HEK293 (cell line): Measurements from ENCODE around the gene LRBA.
A peak's percentile ranks its signal among the peaks of the same experiment; 100 is the strongest.
"Not testable (repeated sequence)": the region's sequence is repeated elsewhere in the genome, so short reads cannot be mapped to it uniquely, and the experiment has no call there.

Source experiments
- CTCF ChIA-PET: fragments of 350-600 bp; formaldehyde crosslinking; extraction: SDS; loops from one replicate; lab custom pipeline; 2021; ENCODE audit warnings: antibody characterized with exemption; lab: Yijun Ruan, JAX
- POLR2A ChIA-PET: fragments of 300-600 bp; formaldehyde crosslinking; extraction: SDS; loops from one replicate; lab custom pipeline; 2020; ENCODE audit warnings: antibody characterized with exemption, inconsistent platforms; lab: Yijun Ruan, JAX
- H3K27ac ChIP-seq: fragments of 200-500 bp; sonication (Bioruptor generic); 2 replicates; pipeline ENCODE4 v1.5.1; 2014; ENCODE audit warnings: low read depth, low read length, control low read depth, inconsistent platforms; ENCODE audit errors: extremely low read depth
- H3K36me3 ChIP-seq, 2 experiments: fragments of 200-500 bp in 1 of 2; sonication (Bioruptor generic) in 1 of 2; 1 replicate in 1 of 2; 2 replicates in 1 of 2; pipeline ENCODE4 v1.5.1; 2014 to 2017; ENCODE audit warnings: inconsistent platforms in 2 of 2, low read length in 2 of 2; ENCODE audit not compliant: control insufficient read depth in 2 of 2, insufficient read depth in 1 of 2
- H3K4me1 ChIP-seq: fragments of 200-500 bp; sonication (Bioruptor generic); 2 replicates; pipeline ENCODE4 v1.5.1; 2014; ENCODE audit warnings: mild to moderate bottlenecking, low read length, inconsistent platforms; ENCODE audit not compliant: control insufficient read depth, insufficient read depth
- H3K4me3 ChIP-seq: 2 replicates; pipeline ENCODE4 v1.5.1; 2011; ENCODE audit warnings: low read depth, mild to moderate bottlenecking, control low read depth, low read length, moderate library complexity
- H3K9me3 ChIP-seq: fragments of 200-500 bp; sonication (Bioruptor generic); 2 replicates; pipeline ENCODE4 v1.5.1; 2014; ENCODE audit warnings: low read depth, low read length, inconsistent platforms; ENCODE audit not compliant: control insufficient read depth, insufficient read depth
- HIC1 ChIP-seq: fragments of 450-650 bp; formaldehyde crosslinking; IDR thresholded peaks from 2 replicates; pipeline ENCODE4 v1.5.1; 2016; ENCODE audit warnings: missing biosample characterization, missing genetic modification characterization
- SP2 ChIP-seq: fragments of 450-650 bp; formaldehyde crosslinking; IDR thresholded peaks from 2 replicates; pipeline ENCODE4 v1.5.1; 2016; ENCODE audit warnings: missing biosample characterization, missing genetic modification characterization
- SP3 ChIP-seq: fragments of 450-650 bp; formaldehyde crosslinking; IDR thresholded peaks from 2 replicates; pipeline ENCODE4 v1.5.1; 2016; ENCODE audit warnings: missing biosample characterization, missing genetic modification characterization
- WT1 ChIP-seq: fragments of 450-650 bp; formaldehyde crosslinking; IDR thresholded peaks from 2 replicates; pipeline ENCODE4 v1.5.1; 2016; ENCODE audit warnings: missing biosample characterization, missing genetic modification characterization
- ZEB2 ChIP-seq: fragments of 450-650 bp; formaldehyde crosslinking; IDR thresholded peaks from 2 replicates; pipeline ENCODE4 v1.5.1; 2016; ENCODE audit warnings: missing biosample characterization, missing genetic modification characterization
- ZNF146 ChIP-seq: fragments of 450-650 bp; formaldehyde crosslinking; IDR thresholded peaks from 2 replicates; pipeline ENCODE4 v1.5.1; 2016; ENCODE audit warnings: missing biosample characterization, missing genetic modification characterization
- ZNF157 ChIP-seq: fragments of 450-650 bp; formaldehyde crosslinking; IDR thresholded peaks from 2 replicates; pipeline ENCODE4 v1.5.1; 2016; ENCODE audit warnings: missing biosample characterization, missing genetic modification characterization
- ZNF174 ChIP-seq: fragments of 450-650 bp; formaldehyde crosslinking; IDR thresholded peaks from 2 replicates; pipeline ENCODE4 v1.5.0; 2017; ENCODE audit warnings: missing biosample characterization, mild to moderate bottlenecking, missing genetic modification characterization
- ZNF324 ChIP-seq: fragments of 450-650 bp; formaldehyde crosslinking; IDR thresholded peaks from 2 replicates; pipeline ENCODE4 v1.5.1; 2016; ENCODE audit warnings: missing biosample characterization, missing genetic modification characterization
- ZNF423 ChIP-seq: fragments of 450-650 bp; formaldehyde crosslinking; IDR thresholded peaks from 2 replicates; pipeline ENCODE4 v1.5.1; 2016; ENCODE audit warnings: missing biosample characterization, missing genetic modification characterization
- ZNF776 ChIP-seq: fragments of 450-650 bp; formaldehyde crosslinking; IDR thresholded peaks from 2 replicates; pipeline ENCODE4 v1.5.0; 2017; ENCODE audit warnings: missing biosample characterization, missing genetic modification characterization, borderline replicate concordance
- TF ChIP-seq, protein P1 (sequence below): fragments of 450-650 bp; formaldehyde crosslinking; IDR thresholded peaks from 2 replicates; pipeline ENCODE4 v1.5.1; 2016; ENCODE audit warnings: missing biosample characterization, missing genetic modification characterization, borderline replicate concordance
- TF ChIP-seq, protein P2 (sequence below): fragments of 450-650 bp; formaldehyde crosslinking; IDR thresholded peaks from 2 replicates; pipeline ENCODE4 v1.5.1; 2016; ENCODE audit warnings: missing biosample characterization, missing genetic modification characterization
- TF ChIP-seq, protein P3 (sequence below): fragments of 450-650 bp; formaldehyde crosslinking; IDR thresholded peaks from 2 replicates; pipeline ENCODE4 v1.5.1; 2016; ENCODE audit warnings: missing biosample characterization, missing genetic modification characterization

The LRBA gene

DNA sequence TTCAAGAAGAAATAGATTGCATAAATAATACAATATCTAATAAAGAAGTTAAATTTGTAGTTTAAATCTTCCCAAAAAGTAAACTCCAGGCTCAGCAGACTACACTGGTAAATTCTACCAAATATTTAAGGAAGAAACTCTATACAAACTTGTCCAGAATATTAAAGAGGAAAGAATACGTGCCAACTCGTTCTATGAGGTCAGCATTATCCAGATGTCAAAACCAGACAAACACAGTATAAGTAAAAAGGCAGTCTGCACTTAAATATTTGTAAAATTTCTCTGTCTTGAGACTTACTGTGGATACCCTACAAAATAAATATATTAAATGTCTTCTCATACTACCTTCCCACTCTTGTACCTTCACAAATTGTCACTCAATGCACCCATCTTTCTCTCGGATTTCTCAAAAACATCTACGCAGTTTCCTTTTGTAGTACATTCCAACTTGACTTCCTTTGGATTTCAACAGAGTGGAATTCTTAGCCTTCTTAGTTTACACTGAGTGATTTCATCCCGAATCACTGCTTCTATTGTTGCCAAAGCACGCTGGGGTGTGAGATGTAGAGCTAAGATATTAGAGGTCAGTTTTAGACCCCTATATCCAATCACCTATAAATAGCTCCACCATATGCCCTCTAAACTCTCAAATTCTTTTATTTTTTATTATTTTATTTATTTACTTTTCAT is 504.8 kb downstream of the LRBA start:
- H3K9me3 ChIP-seq, result no peaks in the 10 kb centered on the region
- no peak for TF ChIP-seq ZNF174 (tag by site-specific recombination)
- TF ChIP-seq SP2, result no peak
- no peak for TF ChIP-seq ZNF157
- TF ChIP-seq, protein P1, sequence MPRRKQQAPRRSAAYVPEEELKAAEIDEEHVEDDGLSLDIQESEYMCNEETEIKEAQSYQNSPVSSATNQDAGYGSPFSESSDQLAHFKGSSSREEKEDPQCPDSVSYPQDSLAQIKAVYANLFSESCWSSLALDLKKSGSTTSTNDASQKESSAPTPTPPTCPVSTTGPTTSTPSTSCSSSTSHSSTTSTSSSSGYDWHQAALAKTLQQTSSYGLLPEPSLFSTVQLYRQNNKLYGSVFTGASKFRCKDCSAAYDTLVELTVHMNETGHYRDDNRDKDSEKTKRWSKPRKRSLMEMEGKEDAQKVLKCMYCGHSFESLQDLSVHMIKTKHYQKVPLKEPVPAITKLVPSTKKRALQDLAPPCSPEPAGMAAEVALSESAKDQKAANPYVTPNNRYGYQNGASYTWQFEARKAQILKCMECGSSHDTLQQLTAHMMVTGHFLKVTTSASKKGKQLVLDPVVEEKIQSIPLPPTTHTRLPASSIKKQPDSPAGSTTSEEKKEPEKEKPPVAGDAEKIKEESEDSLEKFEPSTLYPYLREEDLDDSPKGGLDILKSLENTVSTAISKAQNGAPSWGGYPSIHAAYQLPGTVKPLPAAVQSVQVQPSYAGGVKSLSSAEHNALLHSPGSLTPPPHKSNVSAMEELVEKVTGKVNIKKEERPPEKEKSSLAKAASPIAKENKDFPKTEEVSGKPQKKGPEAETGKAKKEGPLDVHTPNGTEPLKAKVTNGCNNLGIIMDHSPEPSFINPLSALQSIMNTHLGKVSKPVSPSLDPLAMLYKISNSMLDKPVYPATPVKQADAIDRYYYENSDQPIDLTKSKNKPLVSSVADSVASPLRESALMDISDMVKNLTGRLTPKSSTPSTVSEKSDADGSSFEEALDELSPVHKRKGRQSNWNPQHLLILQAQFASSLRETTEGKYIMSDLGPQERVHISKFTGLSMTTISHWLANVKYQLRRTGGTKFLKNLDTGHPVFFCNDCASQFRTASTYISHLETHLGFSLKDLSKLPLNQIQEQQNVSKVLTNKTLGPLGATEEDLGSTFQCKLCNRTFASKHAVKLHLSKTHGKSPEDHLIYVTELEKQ (tag by site-specific recombination), result no peak
- H3K27ac ChIP-seq, result no peak overlapping the region
- POLR2A ChIA-PET, result no interaction called here
- no peak overlapping the region for H3K4me3 ChIP-seq
- CTCF ChIA-PET, result no interaction called here
- H3K36me3 ChIP-seq, result no peaks in the 10 kb centered on the region
- H3K4me1 ChIP-seq, result 0 out of 2 replicates have a peak, but pooled peaks cover 1% of the 10 kb centered on the region

- TF ChIP-seq ZNF146 (tag by site-specific recombination), result peak; percentile 43
- H3K4me1 ChIP-seq, CTCF ChIA-PET, POLR2A ChIA-PET, H3K36me3 ChIP-seq, H3K27ac ChIP-seq, H3K4me3 ChIP-seq, H3K9me3 ChIP-seq: not testable (repeated sequence)
Measured at GRCh38 chr4:150507656-150508055, 507.4 kb downstream of the LRBA start.

- CTCF ChIA-PET, result no interaction called here
- TF ChIP-seq ZNF324 (tag by site-specific recombination), result no peak
- TF ChIP-seq SP3 (tag by site-specific recombination), result no peak
- no peak for TF ChIP-seq HIC1 (tag by site-specific recombination)
- no peak for TF ChIP-seq ZNF423 (tag by site-specific recombination)
- TF ChIP-seq ZNF157, result no peak
- TF ChIP-seq WT1 (tag by site-specific recombination), result no peak
- TF ChIP-seq ZNF776 (tag by site-specific recombination), result no peak
- POLR2A ChIA-PET, result no interaction called here
Measured at GRCh38 chr4:150501983-150502382, 513.1 kb downstream of the LRBA start.

DNA sequence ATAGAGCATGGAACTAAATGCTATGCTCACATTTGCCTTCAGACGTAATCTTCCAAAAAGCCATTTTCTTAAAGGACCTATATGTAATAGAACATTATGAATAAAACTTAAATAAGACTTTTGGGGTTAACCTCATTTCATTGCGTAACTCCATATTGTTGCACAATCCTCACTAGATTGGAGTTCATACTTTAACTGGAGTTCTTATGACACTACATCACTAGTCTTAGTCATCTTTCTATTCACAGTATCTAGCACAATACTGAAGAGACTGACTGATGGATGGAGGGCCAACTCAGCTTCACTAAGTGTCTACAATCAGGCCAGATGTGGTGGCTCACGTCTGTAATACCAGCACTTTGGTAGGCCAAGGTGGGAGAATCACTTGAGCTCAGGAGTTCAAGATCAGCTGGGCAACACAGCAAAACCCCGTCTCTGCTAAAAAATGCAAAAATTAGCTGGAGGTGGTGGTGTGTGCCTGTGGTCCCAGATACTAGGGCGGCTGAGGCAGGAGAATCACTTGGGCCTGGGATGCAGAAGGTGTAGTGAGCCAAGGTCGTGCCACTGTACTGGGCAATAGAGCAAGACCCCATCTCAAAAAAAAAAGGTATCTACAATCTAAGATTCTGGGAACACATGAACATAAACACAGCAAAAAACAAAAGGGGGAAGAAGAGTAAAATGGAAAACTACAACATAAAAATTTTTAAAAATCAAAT is 513.9 kb downstream of the LRBA start:
- Histone ChIP-seq H3K27ac (no peak overlapping the region), H3K9me3 (no peaks in the 10 kb centered on the region), H3K36me3 (no peaks in the 10 kb centered on the region), H3K4me3 (no peak overlapping the region), H3K4me1 (no peaks in the 10 kb centered on the region)
- POLR2A ChIA-PET, result interaction anchor here (0.5 kb wide), 1 partner anchor 553 kb away, joined by 3 read pairs; no protein-coding TSS in a partner anchor
- TF ChIP-seq, protein P2, sequence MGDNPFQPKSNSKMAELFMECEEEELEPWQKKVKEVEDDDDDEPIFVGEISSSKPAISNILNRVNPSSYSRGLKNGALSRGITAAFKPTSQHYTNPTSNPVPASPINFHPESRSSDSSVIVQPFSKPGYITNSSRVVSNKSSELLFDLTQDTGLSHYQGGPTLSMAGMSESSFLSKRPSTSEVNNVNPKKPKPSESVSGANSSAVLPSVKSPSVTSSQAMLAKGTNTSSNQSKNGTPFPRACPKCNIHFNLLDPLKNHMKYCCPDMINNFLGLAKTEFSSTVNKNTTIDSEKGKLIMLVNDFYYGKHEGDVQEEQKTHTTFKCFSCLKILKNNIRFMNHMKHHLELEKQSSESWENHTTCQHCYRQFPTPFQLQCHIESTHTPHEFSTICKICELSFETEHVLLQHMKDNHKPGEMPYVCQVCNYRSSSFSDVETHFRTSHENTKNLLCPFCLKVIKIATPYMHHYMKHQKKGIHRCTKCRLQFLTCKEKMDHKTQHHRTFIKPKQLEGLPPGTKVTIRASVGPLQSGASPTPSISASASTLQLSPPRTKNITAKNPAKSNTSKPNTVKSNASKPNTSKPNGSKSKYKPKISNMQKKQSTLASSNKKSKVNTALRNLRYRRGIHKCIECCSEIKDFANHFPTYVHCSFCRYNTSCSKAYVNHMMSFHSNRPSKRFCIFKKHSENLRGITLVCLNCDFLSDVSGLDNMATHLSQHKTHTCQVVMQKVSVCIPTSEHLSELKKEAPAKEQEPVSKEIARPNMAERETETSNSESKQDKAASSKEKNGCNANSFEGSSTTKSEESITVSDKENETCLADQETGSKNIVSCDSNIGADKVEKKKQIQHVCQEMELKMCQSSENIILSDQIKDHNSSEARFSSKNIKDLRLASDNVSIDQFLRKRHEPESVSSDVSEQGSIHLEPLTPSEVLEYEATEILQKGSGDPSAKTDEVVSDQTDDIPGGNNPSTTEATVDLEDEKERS, result no peak
- no peak for TF ChIP-seq ZEB2 (tag by site-specific recombination)
- TF ChIP-seq, protein P3, sequence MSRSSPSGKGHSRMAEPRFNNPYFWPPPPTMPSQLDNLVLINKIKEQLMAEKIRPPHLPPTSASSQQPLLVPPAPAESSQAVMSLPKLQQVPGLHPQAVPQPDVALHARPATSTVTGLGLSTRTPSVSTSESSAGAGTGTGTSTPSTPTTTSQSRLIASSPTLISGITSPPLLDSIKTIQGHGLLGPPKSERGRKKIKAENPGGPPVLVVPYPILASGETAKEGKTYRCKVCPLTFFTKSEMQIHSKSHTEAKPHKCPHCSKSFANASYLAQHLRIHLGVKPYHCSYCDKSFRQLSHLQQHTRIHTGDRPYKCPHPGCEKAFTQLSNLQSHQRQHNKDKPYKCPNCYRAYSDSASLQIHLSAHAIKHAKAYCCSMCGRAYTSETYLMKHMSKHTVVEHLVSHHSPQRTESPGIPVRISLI, result no peak
- CTCF ChIA-PET, result no interaction called here

More at GRCh38 chr4:150501983-150502382, 513.1 kb downstream of the LRBA start:
- H3K9me3 ChIP-seq, result no peaks in the 10 kb centered on the region
- H3K36me3 ChIP-seq, result no peaks in the 10 kb centered on the region
- no peak overlapping the region for H3K4me3 ChIP-seq
- no peaks in the 10 kb centered on the region for H3K4me1 ChIP-seq
- H3K27ac ChIP-seq, result no peak overlapping the region
